ENCODE measurements around the gene TRPM8.

GRCh38 chr2:234066587-234066986 is 149.4 kb downstream of the TRPM8 start:
- TF ChIP-seq CTCF (IDR thresholded peaks at IDR 0.05) (no peak), POLR2A (IDR thresholded peaks at IDR 0.05) (no peak)

All from testis (tissue), 2 donors.